RWPE2 (cell line): ENCODE measurements around the gene COL8A1.
A peak's percentile ranks its signal among the peaks of the same experiment; 100 is the strongest.

Experiments
- ATAC-seq: fragments of 200-7000 bp; cut with Tn5 transposase; 3 replicates; pipeline ENCODE4 v1.9.1; 2021; ENCODE audit warnings: low read depth
- DNase-seq: peaks from one replicate; pipeline ENCODE4 v3.0.0-alpha.2; 2020; ENCODE audit warnings: low spot score
- H3K27ac ChIP-seq: fragments of 450-650 bp; 2 replicates; pipeline ENCODE4 v1.5.1; 2017; ENCODE audit warnings: mild to moderate bottlenecking; ENCODE audit not compliant: poor library complexity, severe bottlenecking
- H3K27me3 ChIP-seq: fragments of 250-450 bp; sonication (Bioruptor Pico); 2 replicates; pipeline ENCODE4 v1.5.1; 2021; ENCODE audit warnings: mild to moderate bottlenecking, moderate library complexity; ENCODE audit not compliant: insufficient read depth, poor library complexity, severe bottlenecking
- H3K36me3 ChIP-seq: fragments of 250-450 bp; sonication (Bioruptor Pico); 2 replicates; pipeline ENCODE4 v1.5.1; 2020; ENCODE audit warnings: low read depth, mild to moderate bottlenecking, moderate library complexity
- H3K4me1 ChIP-seq: fragments of 250-450 bp; sonication (Bioruptor Pico); 2 replicates; pipeline ENCODE4 v1.5.1; 2021; ENCODE audit warnings: mild to moderate bottlenecking, moderate library complexity; ENCODE audit not compliant: insufficient read depth, poor library complexity, severe bottlenecking
- H3K4me3 ChIP-seq: fragments of 250-450 bp; sonication (Bioruptor Pico); 2 replicates; pipeline ENCODE4 v1.5.1; 2021; ENCODE audit warnings: mild to moderate bottlenecking, moderate library complexity; ENCODE audit not compliant: severe bottlenecking
- H3K9me3 ChIP-seq: fragments of 250-450 bp; sonication (Bioruptor Pico); 2 replicates; pipeline ENCODE4 v1.5.1; 2021; ENCODE audit warnings: mild to moderate bottlenecking, moderate library complexity; ENCODE audit not compliant: severe bottlenecking
- TF ChIP-seq, protein P1 (sequence below): fragments of 450-650 bp; IDR thresholded peaks from one replicate; pipeline ENCODE4 v1.5.1; 2017; ENCODE audit warnings: mild to moderate bottlenecking, moderate library complexity; ENCODE audit not compliant: poor library complexity, severe bottlenecking

The COL8A1 gene

GRCh38 chr3:99805160-99805559, 166.8 kb downstream of the COL8A1 start:
- ATAC-seq (no peak), DNase-seq (no peak)
- Histone ChIP-seq H3K27me3 (no peaks in the 10 kb centered on the region), H3K4me1 (no peaks in the 10 kb centered on the region), H3K27ac (no peak overlapping the region), H3K36me3 (no peaks in the 10 kb centered on the region), H3K9me3 (peaks cover 10% of the 10 kb centered on the region), H3K4me3 (no peak overlapping the region)
- TF ChIP-seq, protein P1, sequence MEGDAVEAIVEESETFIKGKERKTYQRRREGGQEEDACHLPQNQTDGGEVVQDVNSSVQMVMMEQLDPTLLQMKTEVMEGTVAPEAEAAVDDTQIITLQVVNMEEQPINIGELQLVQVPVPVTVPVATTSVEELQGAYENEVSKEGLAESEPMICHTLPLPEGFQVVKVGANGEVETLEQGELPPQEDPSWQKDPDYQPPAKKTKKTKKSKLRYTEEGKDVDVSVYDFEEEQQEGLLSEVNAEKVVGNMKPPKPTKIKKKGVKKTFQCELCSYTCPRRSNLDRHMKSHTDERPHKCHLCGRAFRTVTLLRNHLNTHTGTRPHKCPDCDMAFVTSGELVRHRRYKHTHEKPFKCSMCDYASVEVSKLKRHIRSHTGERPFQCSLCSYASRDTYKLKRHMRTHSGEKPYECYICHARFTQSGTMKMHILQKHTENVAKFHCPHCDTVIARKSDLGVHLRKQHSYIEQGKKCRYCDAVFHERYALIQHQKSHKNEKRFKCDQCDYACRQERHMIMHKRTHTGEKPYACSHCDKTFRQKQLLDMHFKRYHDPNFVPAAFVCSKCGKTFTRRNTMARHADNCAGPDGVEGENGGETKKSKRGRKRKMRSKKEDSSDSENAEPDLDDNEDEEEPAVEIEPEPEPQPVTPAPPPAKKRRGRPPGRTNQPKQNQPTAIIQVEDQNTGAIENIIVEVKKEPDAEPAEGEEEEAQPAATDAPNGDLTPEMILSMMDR: no peak

GRCh38 chr3:99808163-99808794, 169.9 kb downstream of the COL8A1 start:
- DNase-seq (no peak), ATAC-seq (peak; percentile 31; the same call in 1 of the 3 replicates)
- no peak overlapping the region for H3K4me3 ChIP-seq
- H3K4me1 ChIP-seq: no peaks in the 10 kb centered on the region
- no peak overlapping the region for H3K27ac ChIP-seq
- H3K27me3 ChIP-seq: no peaks in the 10 kb centered on the region
- H3K9me3 ChIP-seq: peaks cover 10% of the 10 kb centered on the region
- H3K36me3 ChIP-seq: no peaks in the 10 kb centered on the region
- TF ChIP-seq, protein P1: peak; percentile 88

GRCh38 chr3:99809565-99809964, 171.2 kb downstream of the COL8A1 start:
- H3K4me1 ChIP-seq: no peaks in the 10 kb centered on the region
- ATAC-seq: no peak
- TF ChIP-seq, protein P1: no peak

GRCh38 chr3:99810403-99810802, 172.0 kb downstream of the COL8A1 start:
- TF ChIP-seq, protein P1: no peak
- H3K36me3 ChIP-seq: no peaks in the 10 kb centered on the region
- no peaks in the 10 kb centered on the region for H3K9me3 ChIP-seq
- H3K27me3 ChIP-seq: no peaks in the 10 kb centered on the region
- ATAC-seq (no peak), DNase-seq (no peak)
- no peak overlapping the region for H3K4me3 ChIP-seq
- H3K27ac ChIP-seq: no peak overlapping the region
- H3K4me1 ChIP-seq: no peaks in the 10 kb centered on the region

More at GRCh38 chr3:99809565-99809964, 171.2 kb downstream of the COL8A1 start:
- no peaks in the 10 kb centered on the region for H3K36me3 ChIP-seq
- peaks cover 8% of the 10 kb centered on the region for H3K9me3 ChIP-seq
- no peak for DNase-seq
- H3K27me3 ChIP-seq: no peaks in the 10 kb centered on the region
- no peak overlapping the region for H3K27ac ChIP-seq
- H3K4me3 ChIP-seq: no peak overlapping the region

DNA sequence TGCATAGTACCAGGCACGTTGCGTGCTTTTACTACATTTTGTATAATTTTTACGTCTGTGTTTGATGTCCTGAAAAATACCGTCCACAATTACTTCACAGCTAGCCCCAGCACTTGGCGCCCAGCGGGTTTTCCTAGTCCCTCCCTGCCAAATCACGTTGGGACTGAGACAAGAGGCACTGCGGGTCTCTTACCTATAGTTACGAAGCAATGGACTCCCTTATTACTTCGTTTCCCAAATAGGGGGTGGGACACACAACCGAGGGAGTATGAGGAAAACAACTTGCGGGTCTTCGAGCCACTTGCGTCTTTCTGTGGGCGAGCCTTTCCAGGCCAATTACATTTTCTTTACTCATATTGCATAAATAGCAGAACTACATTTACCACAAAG, 178.6 kb downstream of the COL8A1 start:
- peak overlapping the region; percentile 40 for H3K27ac ChIP-seq

More for the DNA sequence above, 178.6 kb downstream of the COL8A1 start:
- Histone ChIP-seq H3K4me1 (peaks cover 6% of the 10 kb centered on the region), H3K36me3 (peaks cover 5% of the 10 kb centered on the region; the same call in 1 of the 2 replicates), H3K27me3 (no peaks in the 10 kb centered on the region), H3K4me3 (peak overlapping the region; percentile 57), H3K9me3 (no peaks in the 10 kb centered on the region)
- DNase-seq: no peak
- TF ChIP-seq, protein P1: no peak
- no peak for ATAC-seq
